GM18861 (cell line): ENCODE results near the gene ADAMTS2.

Experiments used
- ATAC-seq: cut with Tn5 transposase; IDR thresholded peaks from one replicate; pipeline ENCODE4 v1.9.1; 2021; ENCODE audit not compliant: unreplicated experiment

ADAMTS2 gene

GRCh38 chr5:179268966-179269693 is 76.1 kb downstream of the ADAMTS2 start:
- no peak for ATAC-seq

DNA sequence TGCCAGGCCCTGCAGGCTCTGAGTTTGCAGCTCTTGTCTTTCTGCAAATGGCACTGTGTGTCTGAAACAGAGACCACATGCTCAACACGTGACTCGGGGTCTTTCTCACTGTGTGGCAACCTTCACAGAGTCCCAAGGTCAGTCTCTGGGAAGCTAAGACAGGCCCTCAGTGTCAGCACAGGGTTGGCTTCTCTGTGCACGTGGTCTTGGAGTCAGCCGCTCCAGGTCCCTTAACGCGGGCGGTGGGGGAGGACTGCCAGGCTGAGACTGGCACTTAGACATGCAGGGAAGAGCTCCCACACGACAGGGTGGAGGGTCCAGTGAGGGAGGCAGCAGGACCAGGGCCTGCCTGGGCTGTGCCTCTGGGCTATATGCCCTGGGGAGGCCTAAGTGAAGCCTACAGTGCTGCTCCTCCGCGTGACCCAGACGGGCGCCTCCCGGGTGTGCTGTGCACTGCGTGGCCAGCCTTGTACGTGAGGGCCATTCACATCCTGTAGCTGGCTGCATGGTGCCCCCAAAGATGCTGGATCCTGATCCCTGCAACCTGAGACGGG is 76.8 kb downstream of the ADAMTS2 start:
- no peak for ATAC-seq

DNA sequence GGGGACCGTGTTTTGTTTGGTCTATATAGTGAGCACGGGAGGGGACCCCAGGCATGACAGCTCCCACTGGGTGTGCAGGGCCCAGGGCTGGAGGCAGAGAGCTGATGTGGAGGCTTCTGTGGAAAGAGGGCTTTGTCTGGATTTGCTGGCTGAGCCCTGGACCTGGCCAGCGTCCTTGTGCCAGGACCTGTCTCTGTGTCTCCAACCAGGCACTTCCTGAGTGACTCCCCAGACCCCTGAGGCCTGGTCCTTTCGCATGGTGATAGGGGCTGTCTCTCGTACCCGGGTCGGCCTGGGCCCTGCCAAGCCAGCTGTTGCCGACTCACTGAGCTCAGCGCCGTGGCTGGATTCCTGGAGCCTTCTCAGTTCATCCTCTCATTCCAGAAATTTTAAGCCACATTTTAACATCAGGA is 77.6 kb downstream of the ADAMTS2 start:
- ATAC-seq: no peak

DNA sequence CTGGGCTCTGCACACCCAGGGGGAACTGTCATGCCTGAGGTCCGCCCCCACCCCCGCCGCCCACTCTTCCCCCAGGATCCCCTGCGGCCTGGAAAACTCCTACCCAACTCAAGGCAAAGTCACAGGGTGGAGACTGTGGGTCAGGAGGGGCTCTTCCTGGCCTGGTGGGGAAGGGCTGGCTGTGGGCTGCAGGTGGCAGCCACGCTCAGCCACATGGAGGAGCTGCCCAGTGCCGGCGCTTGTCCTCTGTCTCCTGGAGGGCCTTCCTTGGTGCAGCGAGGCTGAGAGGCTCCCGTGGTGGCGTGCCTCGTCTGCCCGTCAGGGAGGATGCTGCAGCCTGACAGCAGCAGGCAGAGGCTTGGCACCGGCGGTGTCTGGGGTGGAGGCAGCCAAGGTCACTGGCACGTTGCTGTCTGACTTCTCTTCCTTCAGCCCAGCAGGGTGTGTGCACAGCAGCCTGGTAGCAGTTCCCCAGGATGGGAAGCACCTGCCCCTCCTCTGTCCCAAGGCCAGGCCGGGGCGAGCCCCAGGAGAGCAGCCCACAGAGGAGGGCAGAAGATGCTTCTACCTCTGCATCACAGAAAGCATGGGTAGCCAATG is 78.1 kb downstream of the ADAMTS2 start:
- ATAC-seq: no peak

- no peak for ATAC-seq
Measured at GRCh38 chr5:179266291-179267070, 78.8 kb downstream of the ADAMTS2 start.

- ATAC-seq: no peak
Measured at GRCh38 chr5:179265514-179266290, 79.6 kb downstream of the ADAMTS2 start.

GRCh38 chr5:179264783-179265513 is 80.3 kb downstream of the ADAMTS2 start:
- no peak for ATAC-seq

DNA sequence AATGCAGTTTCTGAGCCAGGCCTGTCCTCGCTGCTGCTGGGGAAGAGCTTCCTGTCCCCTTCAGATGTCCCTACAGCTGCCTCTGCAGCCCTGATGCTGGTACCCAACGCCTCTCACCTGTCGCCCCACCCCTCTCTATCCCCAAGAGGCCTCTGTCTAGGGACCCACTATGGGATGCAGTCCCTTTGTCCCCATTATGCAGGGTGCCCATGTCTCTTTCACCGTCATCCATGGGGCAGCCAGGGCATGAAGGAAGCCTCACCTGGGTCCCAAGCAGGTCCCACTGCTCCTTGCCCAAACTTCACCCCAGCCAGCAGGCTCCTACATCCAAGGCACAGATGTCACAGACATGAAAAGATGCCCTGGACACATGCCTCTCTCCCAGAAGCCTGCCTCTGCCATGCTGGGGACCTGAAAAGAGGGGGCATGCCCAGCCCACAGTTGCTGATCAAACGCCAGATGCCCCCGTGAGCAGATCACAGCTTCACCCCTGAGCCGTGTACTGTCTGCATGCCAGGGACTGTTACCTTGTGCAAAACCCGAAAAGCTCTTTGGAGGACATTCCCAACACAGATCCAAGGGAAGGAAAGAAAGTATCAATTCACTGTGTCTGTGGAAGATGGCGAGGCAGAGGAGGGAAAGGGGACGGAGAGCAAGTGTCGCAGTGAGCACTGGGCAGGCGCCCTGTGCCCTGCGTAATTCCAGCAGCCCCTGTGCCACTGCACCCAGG is 81.0 kb downstream of the ADAMTS2 start:
- ATAC-seq: no peak

DNA sequence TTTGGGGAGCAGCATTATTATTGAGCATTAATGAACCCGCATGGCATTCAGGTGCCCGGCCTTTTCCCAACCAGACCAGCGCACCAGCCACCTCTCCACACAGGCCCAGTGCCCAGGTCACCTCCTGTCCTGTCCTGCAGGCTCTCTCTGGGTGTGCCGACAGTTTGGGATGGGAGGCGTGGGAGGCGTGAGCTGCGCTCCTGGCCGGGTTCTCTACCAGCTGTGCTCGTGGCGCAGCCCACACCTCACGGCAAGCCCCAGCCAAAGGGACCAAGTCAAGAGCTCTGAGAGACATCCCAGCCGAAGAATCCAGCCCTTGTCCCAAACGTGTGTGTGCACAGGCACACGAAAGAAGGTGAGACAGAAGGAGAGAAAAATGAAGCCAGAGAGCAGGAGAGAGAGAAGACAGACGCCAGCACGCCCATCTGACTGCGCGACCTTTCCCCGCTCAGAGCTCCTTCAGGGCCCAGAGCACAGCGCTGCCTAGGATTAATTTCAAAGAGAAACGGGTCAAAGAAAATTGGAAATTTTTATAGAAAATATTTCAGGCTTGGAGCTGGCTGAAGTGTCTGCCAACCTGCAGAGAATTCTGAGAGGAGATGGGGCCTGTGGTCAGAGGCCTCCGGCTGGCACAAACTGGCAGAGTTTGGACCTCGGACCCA is 81.7 kb downstream of the ADAMTS2 start:
- no peak for ATAC-seq

DNA sequence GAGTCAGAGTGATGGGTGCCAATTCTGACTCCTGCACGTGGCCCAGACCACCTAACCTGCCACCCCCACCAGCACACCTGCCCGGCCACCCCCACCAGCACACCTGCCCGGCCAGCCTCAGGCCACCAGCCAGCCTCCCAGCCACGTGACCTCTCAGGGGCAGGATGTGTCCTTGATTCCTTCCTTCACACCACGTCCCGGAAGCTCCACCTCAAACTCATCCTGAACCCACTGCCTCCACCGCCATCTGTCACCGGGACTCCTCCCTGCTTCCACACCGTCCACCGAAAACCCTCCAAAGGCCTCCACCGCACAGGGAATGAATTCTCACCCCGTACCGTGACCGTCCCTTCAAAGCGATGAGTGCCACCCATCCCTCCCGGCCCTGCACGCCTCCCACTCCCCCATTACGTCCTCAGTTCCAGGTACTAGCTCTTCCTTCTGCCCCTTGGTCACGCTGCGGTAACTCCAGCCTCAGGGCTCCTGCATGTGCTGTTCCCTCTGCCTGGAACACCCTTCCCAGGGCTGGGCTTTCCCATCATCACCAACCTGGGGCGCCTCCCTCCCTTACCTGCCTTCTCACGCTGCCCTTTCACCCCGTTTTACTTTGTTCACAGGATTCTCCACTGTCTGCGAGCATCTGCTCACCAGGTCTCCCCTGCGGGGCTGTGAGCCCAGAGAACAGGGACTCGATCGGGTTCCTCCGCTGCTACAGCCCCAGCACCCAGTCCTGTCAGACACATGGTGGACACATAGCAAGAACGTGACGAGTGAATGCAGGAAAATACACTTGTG is 82.9 kb downstream of the ADAMTS2 start:
- no peak for ATAC-seq

- no peak for ATAC-seq
Measured at GRCh38 chr5:179261301-179262125, 83.7 kb downstream of the ADAMTS2 start.

- no peak for ATAC-seq
Measured at GRCh38 chr5:179260324-179261070, 84.8 kb downstream of the ADAMTS2 start.

GRCh38 chr5:179259731-179260323 is 85.4 kb downstream of the ADAMTS2 start:
- no peak for ATAC-seq

GRCh38 chr5:179258922-179259730 is 86.1 kb downstream of the ADAMTS2 start:
- ATAC-seq: no peak
